ENCODE results near the gene HFE.

Gene HFE

GRCh38 chr6:26131618-26132017, 44.4 kb downstream of the HFE start:
- no peak for DNase-seq (ENCODE audit: low read depth, low spot score)

- no peak for DNase-seq (ENCODE audit: low read depth, low spot score)
Observed at GRCh38 chr6:26133730-26134129, 46.5 kb downstream of the HFE start.

GRCh38 chr6:26136321-26136720, 49.1 kb downstream of the HFE start:
- no peak for DNase-seq (ENCODE audit: low read depth, low spot score)

GRCh38 chr6:26140254-26140966, 53.2 kb downstream of the HFE start:
- DNase-seq (ENCODE audit: low read depth, low spot score): no peak

GRCh38 chr6:26140967-26141294, 53.7 kb downstream of the HFE start:
- DNase-seq (ENCODE audit: low read depth, low spot score): no peak

- DNase-seq (ENCODE audit: low read depth, low spot score): peak; percentile 60
Observed at GRCh38 chr6:26141378-26141904, 54.2 kb downstream of the HFE start.

- DNase-seq (ENCODE audit: low read depth, low spot score): no peak
Observed at GRCh38 chr6:26142026-26142425, 54.8 kb downstream of the HFE start.

Data from ELF-1 (cell line).